ENCODE measurements around the gene CARTPT. TPM values are rescaled to one million over a fixed set of nuclear protein-coding genes. Genes with fewer than 3 reads are reported as not detected.

The CARTPT gene
- total RNA-seq, 1 donor from 2014 or later, result not detected

- TF ChIP-seq CTCF (IDR thresholded peaks at IDR 0.05; ENCODE audit: partially characterized antibody, unreplicated experiment), result no peak
- no peak overlapping the region for H3K4me3 Mint-ChIP-seq (ENCODE audit: unreplicated experiment)
- H3K27ac Mint-ChIP-seq (ENCODE audit: unreplicated experiment), result no peak overlapping the region
- H3K9me3 Mint-ChIP-seq (ENCODE audit: unreplicated experiment), result no peaks in the 10 kb centered on the region
- no peaks in the 10 kb centered on the region for H3K4me1 Mint-ChIP-seq (ENCODE audit: low read depth, unreplicated experiment)
- H3K27me3 Mint-ChIP-seq (ENCODE audit: unreplicated experiment), result peaks cover 2% of the 10 kb centered on the region
- no peaks in the 10 kb centered on the region for H3K36me3 Mint-ChIP-seq (ENCODE audit: unreplicated experiment)
- DNase-seq, result no peak
These were observed 11.9 kb downstream of the CARTPT start for GRCh38 chr5:71731015-71731414.

DNA sequence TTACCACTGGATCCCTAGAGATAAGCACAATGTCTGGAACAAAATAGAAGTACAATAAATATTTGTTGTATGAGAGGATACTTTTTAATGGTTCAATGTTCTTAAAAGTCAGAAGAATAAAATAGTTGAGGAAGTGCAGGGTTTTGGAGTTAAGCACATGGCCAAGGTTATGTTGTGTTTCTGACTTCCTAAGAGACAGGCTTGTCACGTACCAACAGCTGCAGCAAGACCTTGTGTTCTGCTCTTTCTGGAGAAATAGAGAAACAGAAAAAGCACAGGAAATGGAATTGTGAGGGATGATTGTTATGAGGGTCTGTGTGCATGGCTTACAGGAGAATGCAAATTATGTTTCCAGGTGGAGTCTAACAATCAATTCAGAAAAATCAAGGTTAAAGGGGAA is 12.9 kb downstream of the CARTPT start:
- peaks cover 2% of the 10 kb centered on the region for H3K27me3 Mint-ChIP-seq (ENCODE audit: unreplicated experiment)
- H3K9me3 Mint-ChIP-seq (ENCODE audit: unreplicated experiment), result no peaks in the 10 kb centered on the region
- H3K27ac Mint-ChIP-seq (ENCODE audit: unreplicated experiment), result no peak overlapping the region
- no peak for DNase-seq
- no peaks in the 10 kb centered on the region for H3K4me1 Mint-ChIP-seq (ENCODE audit: low read depth, unreplicated experiment)
- no peaks in the 10 kb centered on the region for H3K36me3 Mint-ChIP-seq (ENCODE audit: unreplicated experiment)
- no peak for TF ChIP-seq CTCF (IDR thresholded peaks at IDR 0.05; ENCODE audit: partially characterized antibody, unreplicated experiment)
- no peak overlapping the region for H3K4me3 Mint-ChIP-seq (ENCODE audit: unreplicated experiment)

- no peak for DNase-seq
- peaks cover 2% of the 10 kb centered on the region for H3K27me3 Mint-ChIP-seq (ENCODE audit: unreplicated experiment)
These were observed 15.1 kb downstream of the CARTPT start for GRCh38 chr5:71734141-71734540.

DNA sequence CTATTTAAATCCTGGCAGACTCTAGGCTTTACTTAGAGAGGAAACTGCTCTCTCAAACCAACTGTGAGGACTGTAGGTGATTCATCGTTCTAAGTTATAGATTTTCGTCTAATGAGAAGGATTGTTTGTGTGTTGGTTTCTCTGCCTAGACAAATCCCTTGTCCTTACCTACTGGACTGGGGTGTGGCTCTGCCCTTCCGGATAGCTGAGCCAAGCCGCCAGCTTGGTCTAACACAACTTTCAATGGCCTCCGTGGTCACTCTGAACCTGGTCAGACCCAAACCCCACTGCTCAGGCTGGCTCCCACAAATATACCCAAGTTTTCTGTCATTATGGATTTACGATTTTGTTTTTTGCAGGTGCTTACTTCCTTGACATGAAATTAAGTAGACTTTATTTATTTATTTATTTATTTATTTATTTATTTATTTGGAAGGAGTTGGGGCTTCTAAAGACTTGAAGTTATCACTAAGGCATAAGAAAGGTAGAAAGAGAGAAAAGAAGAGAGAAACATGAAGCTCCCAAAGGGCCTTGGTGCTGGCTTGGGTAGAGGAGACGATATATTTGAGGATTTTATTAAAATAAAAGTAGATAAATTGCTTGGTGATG is 19.0 kb downstream of the CARTPT start:
- Mint-ChIP-seq H3K4me3 (ENCODE audit: unreplicated experiment) (no peak overlapping the region), H3K4me1 (ENCODE audit: low read depth, unreplicated experiment) (no peaks in the 10 kb centered on the region), H3K27ac (ENCODE audit: unreplicated experiment) (no peak overlapping the region), H3K9me3 (ENCODE audit: unreplicated experiment) (no peaks in the 10 kb centered on the region), H3K36me3 (ENCODE audit: unreplicated experiment) (no peaks in the 10 kb centered on the region), H3K27me3 (ENCODE audit: unreplicated experiment) (no peaks in the 10 kb centered on the region)
- no peak for DNase-seq
- TF ChIP-seq CTCF (IDR thresholded peaks at IDR 0.05; ENCODE audit: partially characterized antibody, unreplicated experiment), result no peak

More at GRCh38 chr5:71734141-71734540, 15.1 kb downstream of the CARTPT start:
- TF ChIP-seq CTCF (IDR thresholded peaks at IDR 0.05; ENCODE audit: partially characterized antibody, unreplicated experiment), result no peak
- Mint-ChIP-seq H3K36me3 (ENCODE audit: unreplicated experiment) (no peaks in the 10 kb centered on the region), H3K4me3 (ENCODE audit: unreplicated experiment) (no peak overlapping the region), H3K27ac (ENCODE audit: unreplicated experiment) (no peak overlapping the region), H3K9me3 (ENCODE audit: unreplicated experiment) (no peaks in the 10 kb centered on the region), H3K4me1 (ENCODE audit: low read depth, unreplicated experiment) (no peaks in the 10 kb centered on the region)

GRCh38 chr5:71738662-71739361 is 19.7 kb downstream of the CARTPT start:
- Mint-ChIP-seq H3K27me3 (ENCODE audit: unreplicated experiment) (no peaks in the 10 kb centered on the region), H3K9me3 (ENCODE audit: unreplicated experiment) (no peaks in the 10 kb centered on the region), H3K4me3 (ENCODE audit: unreplicated experiment) (no peak overlapping the region), H3K27ac (ENCODE audit: unreplicated experiment) (no peak overlapping the region), H3K36me3 (ENCODE audit: unreplicated experiment) (no peaks in the 10 kb centered on the region), H3K4me1 (ENCODE audit: low read depth, unreplicated experiment) (no peaks in the 10 kb centered on the region)
- no peak for DNase-seq
- no peak for TF ChIP-seq CTCF (IDR thresholded peaks at IDR 0.05; ENCODE audit: partially characterized antibody, unreplicated experiment)

Data from glutamatergic neuron (in vitro differentiated cells).